Measurements from ENCODE around the gene PRKAR2A.
"Not testable (repeated sequence)": the region's sequence is repeated elsewhere in the genome, so short reads cannot be mapped to it uniquely, and the experiment has no call there.

The PRKAR2A gene

GRCh38 chr3:48776854-48777253 lies 70.8 kb downstream of the PRKAR2A start:
- DNase-seq: no peak

- DNase-seq: no peak
Observed at GRCh38 chr3:48770192-48770502, 77.5 kb downstream of the PRKAR2A start.

- no peak for DNase-seq
Observed at GRCh38 chr3:48765376-48765775, 82.3 kb downstream of the PRKAR2A start.

- no peak for DNase-seq
Observed at GRCh38 chr3:48762816-48763215, 84.9 kb downstream of the PRKAR2A start.

- DNase-seq: not testable (repeated sequence)
Observed at GRCh38 chr3:48759991-48760540, 87.6 kb downstream of the PRKAR2A start.

- DNase-seq: not testable (repeated sequence)
Observed at GRCh38 chr3:48759531-48759930, 88.1 kb downstream of the PRKAR2A start.

GRCh38 chr3:48759071-48759470 lies 88.6 kb downstream of the PRKAR2A start:
- no peak for DNase-seq

GRCh38 chr3:48756640-48757039 lies 91.0 kb downstream of the PRKAR2A start:
- DNase-seq: no peak

GRCh38 chr3:48750856-48751255 lies 96.8 kb downstream of the PRKAR2A start:
- DNase-seq: no peak

- DNase-seq: peak; percentile 21
Observed at GRCh38 chr3:48748754-48749153, 98.9 kb downstream of the PRKAR2A start.

GRCh38 chr3:48747706-48748105 lies 100.0 kb downstream of the PRKAR2A start:
- DNase-seq: no peak

GRCh38 chr3:48747015-48747615 lies 100.6 kb downstream of the PRKAR2A start:
- no peak for DNase-seq

- no peak for DNase-seq
Observed at GRCh38 chr3:48743773-48744172, 103.9 kb downstream of the PRKAR2A start.

GRCh38 chr3:48741226-48741625 lies 106.4 kb downstream of the PRKAR2A start:
- not testable (repeated sequence) for DNase-seq

GRCh38 chr3:48739955-48740823 lies 107.5 kb downstream of the PRKAR2A start:
- peak; percentile 55 for DNase-seq

- no peak for DNase-seq
Observed at GRCh38 chr3:48739617-48739954, 108.1 kb downstream of the PRKAR2A start.

- DNase-seq: no peak
Observed at GRCh38 chr3:48738926-48739616, 108.6 kb downstream of the PRKAR2A start.

GRCh38 chr3:48738144-48738536 lies 109.5 kb downstream of the PRKAR2A start:
- DNase-seq: no peak

- not testable (repeated sequence) for DNase-seq
Observed at GRCh38 chr3:48735075-48735767, 112.5 kb downstream of the PRKAR2A start.

GRCh38 chr3:48734541-48734940 lies 113.1 kb downstream of the PRKAR2A start:
- not testable (repeated sequence) for DNase-seq

- DNase-seq: not testable (repeated sequence)
Observed at GRCh38 chr3:48733752-48734518, 113.7 kb downstream of the PRKAR2A start.

GRCh38 chr3:48727511-48727910 lies 120.2 kb downstream of the PRKAR2A start:
- DNase-seq: no peak

All from CD4-positive, alpha-beta T cell treated with Interleukin-15 for 1 hour (primary cell).